Measurements from ENCODE around the gene ACP3.
"Not testable (repeated sequence)": the region's sequence is repeated elsewhere in the genome, so short reads cannot be mapped to it uniquely, and the experiment has no call there.

Gene ACP3

DNA sequence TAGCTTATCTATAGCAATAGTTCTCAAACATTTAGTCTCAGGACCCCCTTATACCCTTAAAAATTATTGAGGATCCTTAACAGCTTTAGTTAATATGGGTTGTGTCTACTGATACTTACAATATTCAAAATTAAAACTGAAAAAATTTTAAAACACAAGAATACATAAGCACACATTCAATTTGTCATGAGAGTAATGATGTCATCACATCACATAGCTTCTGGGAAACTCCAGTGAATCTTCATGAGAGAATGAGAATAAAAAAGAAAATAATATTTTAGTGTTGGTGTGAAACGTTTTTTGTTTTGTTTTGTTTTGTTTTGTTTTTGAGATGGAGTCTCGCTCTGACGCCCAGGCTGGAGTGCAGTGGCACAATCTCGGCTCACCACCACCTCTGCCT lies 25.2 kb upstream of the ACP3 start:
- Histone ChIP-seq H3K36me3 (ENCODE audit: insufficient read depth, insufficient read length, low read length) (no peaks in the 10 kb centered on the region), H3K4me1 (ENCODE audit: insufficient read depth, insufficient read length) (no peaks in the 10 kb centered on the region), H3K27me3 (ENCODE audit: insufficient read depth, insufficient read length) (no peaks in the 10 kb centered on the region), H3K9ac (ENCODE audit: insufficient read length, low read depth) (no peak overlapping the region), H3K4me3 (ENCODE audit: insufficient read length, low read depth) (no peak overlapping the region), H3K9me3 (ENCODE audit: insufficient read depth, low read length) (peaks cover 12% of the 10 kb centered on the region; the same call in 1 of the 2 replicates)
- no peak for DNase-seq (ENCODE audit: low read depth, low spot score)
- no peak for TF ChIP-seq YY1 (IDR thresholded peaks at IDR 0.05; ENCODE audit: insufficient read depth, insufficient read length)
- no peak for TF ChIP-seq SUZ12 (IDR thresholded peaks at IDR 0.05; ENCODE audit: extremely low read depth, insufficient read depth, insufficient read length)
- no peak for TF ChIP-seq ZNF274 (IDR thresholded peaks at IDR 0.05; ENCODE audit: low read depth, low read length)

DNA sequence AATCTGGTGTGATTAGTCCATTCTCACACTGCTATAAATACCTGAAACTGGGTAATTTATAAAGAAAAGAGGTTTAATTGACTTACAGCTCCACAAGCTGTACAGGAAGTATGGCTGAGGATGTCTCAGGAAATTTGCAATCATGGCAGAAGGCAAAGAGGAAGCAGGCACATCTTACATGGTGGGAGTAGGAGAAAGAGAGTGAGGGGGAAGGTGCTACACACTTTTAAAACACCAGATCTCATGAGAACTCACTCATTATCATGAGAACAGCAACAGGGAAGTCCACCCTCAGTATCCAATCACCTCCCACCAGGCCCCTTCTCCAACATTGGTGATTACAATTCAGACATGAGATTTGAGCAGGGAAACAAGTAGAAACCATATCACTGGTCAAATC lies 24.0 kb upstream of the ACP3 start:
- TF ChIP-seq ZNF274 (IDR thresholded peaks at IDR 0.05; ENCODE audit: low read depth, low read length) = no peak
- TF ChIP-seq SUZ12 (IDR thresholded peaks at IDR 0.05; ENCODE audit: extremely low read depth, insufficient read depth, insufficient read length) = no peak
- TF ChIP-seq YY1 (IDR thresholded peaks at IDR 0.05; ENCODE audit: insufficient read depth, insufficient read length) = no peak
- no peaks in the 10 kb centered on the region for H3K36me3 ChIP-seq (ENCODE audit: insufficient read depth, insufficient read length, low read length)
- no peaks in the 10 kb centered on the region for H3K27me3 ChIP-seq (ENCODE audit: insufficient read depth, insufficient read length)
- no peak overlapping the region for H3K9ac ChIP-seq (ENCODE audit: insufficient read length, low read depth)
- DNase-seq (ENCODE audit: low read depth, low spot score) = no peak
- no peaks in the 10 kb centered on the region for H3K4me1 ChIP-seq (ENCODE audit: insufficient read depth, insufficient read length)
- H3K9me3 ChIP-seq (ENCODE audit: insufficient read depth, low read length) = no peaks in the 10 kb centered on the region; the same call in 1 of the 2 replicates
- H3K4me3 ChIP-seq (ENCODE audit: insufficient read length, low read depth) = no peak overlapping the region

DNA sequence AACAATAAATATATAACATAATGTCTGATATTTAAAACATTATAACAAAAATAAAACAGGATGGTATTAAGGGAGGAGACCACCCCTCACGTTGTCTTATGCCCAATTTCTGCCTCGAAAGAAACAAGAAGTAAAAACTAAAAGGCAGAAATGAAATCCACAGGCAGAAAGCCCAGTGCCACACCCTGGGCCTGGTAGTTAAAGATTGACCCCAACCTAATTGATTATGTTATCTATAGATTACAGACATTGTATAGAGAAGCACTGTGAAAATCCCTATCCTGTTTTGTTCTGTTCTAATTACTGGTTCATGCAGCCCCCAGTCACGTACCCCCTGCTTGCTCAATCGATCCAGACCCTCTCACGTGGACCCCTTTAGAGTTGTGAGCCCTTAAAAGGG lies 22.3 kb upstream of the ACP3 start:
- no peaks in the 10 kb centered on the region; the same call in 1 of the 2 replicates for H3K9me3 ChIP-seq (ENCODE audit: insufficient read depth, low read length)
- H3K27me3 ChIP-seq (ENCODE audit: insufficient read depth, insufficient read length) = no peaks in the 10 kb centered on the region
- no peak for TF ChIP-seq ZNF274 (IDR thresholded peaks at IDR 0.05; ENCODE audit: low read depth, low read length)
- TF ChIP-seq YY1 (IDR thresholded peaks at IDR 0.05; ENCODE audit: insufficient read depth, insufficient read length) = no peak
- no peak for TF ChIP-seq SUZ12 (IDR thresholded peaks at IDR 0.05; ENCODE audit: extremely low read depth, insufficient read depth, insufficient read length)
- no peaks in the 10 kb centered on the region for H3K36me3 ChIP-seq (ENCODE audit: insufficient read depth, insufficient read length, low read length)
- no peak overlapping the region for H3K9ac ChIP-seq (ENCODE audit: insufficient read length, low read depth)
- DNase-seq (ENCODE audit: low read depth, low spot score) = no peak
- H3K4me3 ChIP-seq (ENCODE audit: insufficient read length, low read depth) = no peak overlapping the region
- H3K4me1 ChIP-seq (ENCODE audit: insufficient read depth, insufficient read length) = no peaks in the 10 kb centered on the region

DNA sequence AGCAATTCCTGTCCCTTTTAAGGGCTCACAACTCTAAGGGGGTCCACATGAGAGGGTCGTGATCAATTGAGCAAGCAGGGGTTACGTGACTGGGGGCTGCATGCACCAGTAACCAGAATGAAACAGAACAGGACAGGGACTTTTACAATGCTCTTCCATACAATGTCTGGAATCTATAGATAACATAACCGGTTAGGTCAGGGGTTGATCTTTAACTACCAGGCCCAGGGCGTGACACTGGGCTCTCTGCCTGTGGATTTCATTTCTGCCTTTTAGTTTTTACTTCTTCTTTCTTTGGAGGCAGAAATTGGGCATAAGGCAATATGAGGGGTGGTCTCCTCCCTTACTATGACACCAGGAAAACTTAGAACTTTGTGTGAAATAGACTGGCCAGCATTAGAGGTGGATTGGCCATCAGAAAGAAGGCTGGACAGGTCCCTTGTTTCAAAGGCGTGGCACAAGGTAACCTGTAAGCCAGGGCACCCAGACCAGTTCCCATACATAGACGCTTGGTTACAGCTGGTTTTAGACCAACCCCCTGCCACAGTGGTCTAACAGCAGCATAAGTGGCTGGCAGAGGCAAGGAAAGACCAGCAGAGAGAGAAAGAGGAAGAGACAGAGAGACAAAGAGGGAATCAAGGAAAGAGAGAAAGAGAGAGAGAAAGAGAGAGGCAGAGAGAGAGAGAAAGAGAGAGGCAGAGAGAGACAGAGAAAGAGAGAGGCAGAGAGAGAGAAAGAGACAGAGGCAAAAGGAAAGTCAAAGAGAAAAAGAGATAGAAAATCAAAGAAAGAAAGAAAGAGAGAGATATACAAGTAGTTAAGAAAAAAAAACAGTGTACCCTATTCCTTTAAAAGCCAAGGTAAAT lies 13.6 kb upstream of the ACP3 start:
- not testable (repeated sequence) for H3K4me1 ChIP-seq (ENCODE audit: insufficient read depth, insufficient read length); DNase-seq (ENCODE audit: low read depth, low spot score); H3K4me3 ChIP-seq (ENCODE audit: insufficient read length, low read depth); H3K36me3 ChIP-seq (ENCODE audit: insufficient read depth, insufficient read length, low read length); H3K9ac ChIP-seq (ENCODE audit: insufficient read length, low read depth); H3K27me3 ChIP-seq (ENCODE audit: insufficient read depth, insufficient read length)
- peaks cover 23% of the 10 kb centered on the region for H3K9me3 ChIP-seq (ENCODE audit: insufficient read depth, low read length)

DNA sequence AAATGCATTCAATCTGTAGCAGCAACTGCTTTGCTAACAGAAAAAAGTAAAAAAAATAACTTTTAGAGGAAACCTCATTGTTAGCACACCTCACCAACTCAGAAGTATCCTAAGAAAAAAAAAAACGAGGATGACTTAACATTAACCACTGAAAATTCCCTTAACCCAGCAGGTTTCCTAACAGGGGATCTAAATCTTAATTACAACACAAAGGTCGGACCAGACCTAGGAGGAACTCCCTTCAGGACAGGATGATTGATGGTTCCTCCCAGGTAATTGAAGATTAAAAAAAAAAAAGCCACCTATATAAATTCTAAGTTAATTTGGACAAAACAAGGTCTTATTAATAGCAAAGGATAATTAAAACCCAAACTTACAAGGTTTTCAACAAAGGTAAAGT lies 12.9 kb upstream of the ACP3 start:
- not testable (repeated sequence) for H3K9ac ChIP-seq (ENCODE audit: insufficient read length, low read depth)

DNA sequence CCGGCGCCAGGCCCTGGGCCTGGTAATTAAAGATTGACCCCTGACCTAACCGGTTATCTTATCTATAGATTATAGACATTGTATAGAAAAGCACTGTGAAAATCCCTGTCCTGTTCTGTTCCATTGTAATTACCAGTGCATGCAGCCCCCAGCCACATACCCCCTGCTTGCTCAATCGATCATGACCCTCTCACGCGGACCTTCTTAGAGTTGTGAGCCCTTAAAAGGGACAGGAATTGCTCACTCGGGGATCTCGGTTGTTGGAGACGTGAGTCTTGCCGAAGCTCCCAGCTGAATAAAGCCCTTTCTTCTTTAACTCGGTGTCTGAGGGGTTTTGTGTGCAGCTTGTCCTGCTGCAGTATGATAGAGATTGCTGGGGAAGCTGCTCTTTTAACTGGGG lies 7.2 kb upstream of the ACP3 start:
- not testable (repeated sequence) for DNase-seq (ENCODE audit: low read depth, low spot score); H3K36me3 ChIP-seq (ENCODE audit: insufficient read depth, insufficient read length, low read length); H3K9me3 ChIP-seq (ENCODE audit: insufficient read depth, low read length); H3K9ac ChIP-seq (ENCODE audit: insufficient read length, low read depth); H3K4me1 ChIP-seq (ENCODE audit: insufficient read depth, insufficient read length); H3K27me3 ChIP-seq (ENCODE audit: insufficient read depth, insufficient read length); H3K4me3 ChIP-seq (ENCODE audit: insufficient read length, low read depth)

More for the DNA sequence above, 12.9 kb upstream of the ACP3 start:
- H3K27me3 ChIP-seq (ENCODE audit: insufficient read depth, insufficient read length); DNase-seq (ENCODE audit: low read depth, low spot score); H3K4me1 ChIP-seq (ENCODE audit: insufficient read depth, insufficient read length); H3K36me3 ChIP-seq (ENCODE audit: insufficient read depth, insufficient read length, low read length); H3K4me3 ChIP-seq (ENCODE audit: insufficient read length, low read depth): not testable (repeated sequence)
- H3K9me3 ChIP-seq (ENCODE audit: insufficient read depth, low read length) = peaks cover 23% of the 10 kb centered on the region

DNA sequence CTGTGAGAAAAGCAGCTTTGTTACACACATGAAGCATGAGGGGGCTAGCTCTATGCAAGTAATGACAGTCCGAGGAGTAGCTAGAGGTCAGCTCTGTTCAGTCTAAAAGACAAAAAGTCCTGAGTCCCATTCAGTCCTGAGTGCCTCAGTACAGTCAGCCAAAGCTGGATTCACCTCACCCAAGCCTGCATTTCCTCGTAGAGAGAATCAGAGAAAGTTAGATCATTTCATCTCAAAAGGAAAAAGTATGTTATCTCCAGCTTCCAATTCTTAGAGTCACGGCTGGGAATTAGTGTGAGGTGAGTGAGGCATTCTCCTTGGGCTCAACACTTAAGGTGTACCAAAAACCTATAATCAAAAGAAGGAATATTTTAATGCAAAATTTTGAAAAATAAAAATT lies 5.9 kb upstream of the ACP3 start:
- no peaks in the 10 kb centered on the region for H3K9me3 ChIP-seq (ENCODE audit: insufficient read depth, low read length)
- no peak overlapping the region for H3K9ac ChIP-seq (ENCODE audit: insufficient read length, low read depth)
- no peaks in the 10 kb centered on the region for H3K4me1 ChIP-seq (ENCODE audit: insufficient read depth, insufficient read length)
- DNase-seq (ENCODE audit: low read depth, low spot score) = no peak
- no peaks in the 10 kb centered on the region for H3K36me3 ChIP-seq (ENCODE audit: insufficient read depth, insufficient read length, low read length)
- no peak overlapping the region for H3K4me3 ChIP-seq (ENCODE audit: insufficient read length, low read depth)
- no peaks in the 10 kb centered on the region for H3K27me3 ChIP-seq (ENCODE audit: insufficient read depth, insufficient read length)
- TF ChIP-seq ZNF274 (IDR thresholded peaks at IDR 0.05; ENCODE audit: low read depth, low read length) (no peak), YY1 (IDR thresholded peaks at IDR 0.05; ENCODE audit: insufficient read depth, insufficient read length) (no peak), SUZ12 (IDR thresholded peaks at IDR 0.05; ENCODE audit: extremely low read depth, insufficient read depth, insufficient read length) (no peak)

DNA sequence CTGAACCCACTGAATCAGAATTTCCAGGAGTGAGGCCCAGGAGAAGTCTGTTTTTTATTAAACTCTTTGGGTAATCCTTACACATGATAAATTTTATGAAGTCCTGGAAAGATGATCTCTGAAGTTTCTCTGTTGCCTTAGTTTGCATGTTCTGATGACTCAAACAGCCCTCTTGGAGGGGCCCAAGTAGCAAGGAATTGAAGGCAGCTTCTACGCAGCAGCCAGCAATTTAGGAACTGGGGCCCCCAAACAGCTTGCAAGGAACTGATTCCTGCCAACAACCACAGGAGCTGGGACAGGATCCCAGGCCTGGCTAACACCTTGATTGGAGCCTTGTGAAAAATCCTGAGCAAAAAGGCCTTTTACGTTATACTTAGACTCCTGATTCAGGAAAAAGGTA lies 5.4 kb upstream of the ACP3 start:
- no peaks in the 10 kb centered on the region for H3K36me3 ChIP-seq (ENCODE audit: insufficient read depth, insufficient read length, low read length)
- no peaks in the 10 kb centered on the region for H3K4me1 ChIP-seq (ENCODE audit: insufficient read depth, insufficient read length)
- H3K9me3 ChIP-seq (ENCODE audit: insufficient read depth, low read length) = no peaks in the 10 kb centered on the region
- no peak overlapping the region for H3K9ac ChIP-seq (ENCODE audit: insufficient read length, low read depth)
- TF ChIP-seq ZNF274 (IDR thresholded peaks at IDR 0.05; ENCODE audit: low read depth, low read length) = no peak
- TF ChIP-seq YY1 (IDR thresholded peaks at IDR 0.05; ENCODE audit: insufficient read depth, insufficient read length) = no peak
- TF ChIP-seq SUZ12 (IDR thresholded peaks at IDR 0.05; ENCODE audit: extremely low read depth, insufficient read depth, insufficient read length) = no peak
- DNase-seq (ENCODE audit: low read depth, low spot score) = no peak
- no peak overlapping the region for H3K4me3 ChIP-seq (ENCODE audit: insufficient read length, low read depth)
- no peaks in the 10 kb centered on the region for H3K27me3 ChIP-seq (ENCODE audit: insufficient read depth, insufficient read length)
